HG03457 (cell line): ENCODE data around the gene FADD.
A peak's percentile ranks its signal among the peaks of the same experiment; 100 is the strongest.

Experiments
- ATAC-seq: cut with Tn5 transposase; IDR thresholded peaks from one replicate; pipeline ENCODE4 v1.9.1; 2021; ENCODE audit warnings: moderate number of reproducible peaks; ENCODE audit not compliant: unreplicated experiment

The FADD gene, protein sequence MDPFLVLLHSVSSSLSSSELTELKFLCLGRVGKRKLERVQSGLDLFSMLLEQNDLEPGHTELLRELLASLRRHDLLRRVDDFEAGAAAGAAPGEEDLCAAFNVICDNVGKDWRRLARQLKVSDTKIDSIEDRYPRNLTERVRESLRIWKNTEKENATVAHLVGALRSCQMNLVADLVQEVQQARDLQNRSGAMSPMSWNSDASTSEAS

GRCh38 chr11:70202920-70203750 is at the start of gene FADD:
FADD (plus strand) TSS chr11:70203296; CDS start chr11:70203460, 164 bp downstream.
- peak; percentile 42 for ATAC-seq

DNA sequence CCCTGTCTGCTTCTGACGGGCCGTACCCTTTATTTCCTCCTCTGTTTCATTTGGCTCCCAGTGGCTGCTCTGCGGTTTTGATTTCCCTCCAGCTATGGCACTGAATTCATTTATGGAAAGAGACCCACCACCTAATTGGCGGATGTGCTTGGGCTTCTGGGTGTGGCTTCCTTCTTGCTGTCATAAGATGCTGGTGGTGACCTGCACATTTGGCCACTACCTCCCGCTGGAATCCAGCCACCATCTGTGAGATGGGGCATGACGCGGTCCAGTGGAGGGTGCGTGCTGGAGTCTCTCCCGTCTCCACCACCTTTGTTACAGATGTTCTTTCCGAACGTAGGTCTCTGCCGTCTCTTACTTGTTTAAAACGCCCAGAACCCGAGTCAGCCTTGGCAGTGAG is 47.7 kb upstream of the FADD start:
- ATAC-seq = no peak

GRCh38 chr11:70156291-70157037 is 46.6 kb upstream of the FADD start:
- no peak for ATAC-seq

DNA sequence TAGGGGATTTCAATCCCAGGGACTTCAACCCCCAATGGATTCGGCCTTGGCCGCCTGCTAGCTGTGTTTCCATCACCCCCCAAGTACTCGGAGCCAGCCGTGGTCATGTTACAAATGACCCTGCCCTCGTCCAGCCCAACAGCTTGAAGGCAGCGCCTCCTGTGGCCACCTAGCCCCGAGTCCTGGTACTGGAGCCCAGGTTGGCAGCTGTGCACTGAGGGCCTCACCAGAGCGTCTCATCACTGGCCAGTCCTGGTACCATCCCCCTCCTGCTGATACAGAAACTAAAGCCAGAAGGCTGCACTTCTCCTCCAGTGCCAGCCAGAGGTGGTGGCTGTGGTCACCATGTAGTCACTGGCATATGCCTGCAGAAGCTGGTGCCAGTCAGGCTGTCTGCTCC is 44.9 kb upstream of the FADD start:
- no peak for ATAC-seq

DNA sequence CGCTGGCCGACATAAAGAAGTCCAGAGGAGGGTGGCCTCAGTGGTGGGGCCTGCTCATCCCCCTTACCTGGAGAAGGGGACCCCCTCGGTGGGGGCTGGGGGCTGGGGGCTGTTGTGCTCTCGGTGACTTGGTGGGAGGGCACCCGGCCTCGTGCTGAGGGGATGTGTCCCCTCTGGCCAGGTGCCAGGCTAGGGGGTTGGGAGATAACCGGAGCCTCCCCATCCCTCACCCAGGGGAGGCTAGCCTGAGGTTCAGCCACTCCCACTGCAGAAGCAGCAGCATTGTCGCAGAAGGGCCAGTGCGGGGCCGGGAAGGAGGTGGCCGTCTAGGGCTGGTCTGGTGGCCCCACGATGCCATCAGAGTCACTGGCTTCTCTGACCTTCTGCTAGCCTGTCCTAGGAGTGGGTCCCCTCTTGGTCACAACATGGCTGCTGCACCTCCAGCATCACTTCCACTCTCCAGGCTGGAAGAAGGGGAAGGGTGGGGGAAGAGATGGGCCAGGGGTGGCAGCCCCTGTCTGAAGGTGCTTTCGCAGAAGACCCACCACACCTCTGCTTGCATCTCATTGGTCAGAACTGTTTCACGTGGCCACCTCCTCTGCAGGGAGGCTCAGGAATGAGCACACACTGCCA is 44.2 kb upstream of the FADD start:
- no peak for ATAC-seq

- ATAC-seq = no peak
These were observed 43.2 kb upstream of the FADD start for GRCh38 chr11:70159627-70160570.

DNA sequence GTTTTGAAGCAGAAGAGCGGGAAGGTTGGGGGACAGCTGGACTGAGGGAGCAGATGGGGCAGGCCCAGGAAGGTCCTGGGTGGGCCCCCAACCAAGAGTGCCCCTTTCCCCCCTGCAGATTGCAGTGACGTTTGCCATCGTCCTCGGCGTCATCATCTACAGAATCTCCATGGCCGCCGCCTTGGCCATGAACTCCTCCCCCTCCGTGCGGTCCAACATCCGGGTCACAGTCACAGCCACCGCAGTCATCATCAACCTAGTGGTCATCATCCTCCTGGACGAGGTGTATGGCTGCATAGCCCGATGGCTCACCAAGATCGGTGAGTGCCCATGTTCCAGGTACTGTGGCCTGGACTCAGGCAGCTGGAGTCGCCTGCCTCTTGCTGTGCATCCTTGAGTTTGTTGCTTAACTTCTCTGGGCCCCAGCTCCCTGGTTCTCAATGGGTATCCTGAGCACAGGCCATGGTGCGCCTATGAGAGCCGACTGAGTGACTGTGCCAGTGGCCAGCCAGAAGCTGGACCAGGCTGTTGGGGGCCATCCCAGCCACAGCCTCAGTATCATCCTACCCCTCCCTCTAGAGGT is 42.0 kb upstream of the FADD start:
- ATAC-seq = no peak

GRCh38 chr11:70164705-70165104 is 38.4 kb upstream of the FADD start:
- no peak for ATAC-seq

- ATAC-seq = no peak
These were observed 36.0 kb upstream of the FADD start for GRCh38 chr11:70167120-70167519.

DNA sequence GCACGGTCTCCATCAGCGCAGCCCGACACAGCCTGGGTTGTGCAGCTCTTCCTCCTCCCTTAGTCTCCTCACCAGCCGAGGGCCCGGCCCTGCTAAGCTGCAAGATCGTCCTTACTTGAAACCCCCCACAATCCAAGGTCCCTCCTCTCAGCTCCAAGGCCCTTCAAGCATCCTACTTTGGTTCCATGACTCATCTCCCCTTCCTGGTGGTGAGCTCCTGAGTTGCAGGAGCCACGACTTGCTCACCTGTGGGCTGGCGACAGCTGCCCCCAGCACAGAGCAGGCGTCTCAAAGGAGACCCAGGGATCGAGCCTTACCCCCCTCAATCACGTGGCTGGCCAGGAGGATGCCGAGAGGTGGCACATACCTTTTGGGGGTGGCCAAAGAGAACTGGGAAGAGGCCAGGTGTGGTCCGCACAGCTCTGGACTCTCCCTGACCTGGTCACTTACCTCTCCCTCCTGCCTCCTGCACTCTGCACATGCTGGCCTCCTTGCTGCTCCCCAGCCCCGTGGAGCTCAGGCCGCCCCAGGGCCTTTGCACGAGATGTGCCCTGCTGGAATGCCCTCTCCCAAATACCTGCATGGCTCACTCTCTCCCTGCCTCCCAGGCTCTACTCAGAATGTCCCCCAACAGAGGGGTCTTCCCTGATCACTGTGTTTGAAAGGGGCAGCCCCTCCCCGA is 35.2 kb upstream of the FADD start:
- no peak for ATAC-seq

- ATAC-seq = no peak
These were observed 34.7 kb upstream of the FADD start for GRCh38 chr11:70168405-70168754.

DNA sequence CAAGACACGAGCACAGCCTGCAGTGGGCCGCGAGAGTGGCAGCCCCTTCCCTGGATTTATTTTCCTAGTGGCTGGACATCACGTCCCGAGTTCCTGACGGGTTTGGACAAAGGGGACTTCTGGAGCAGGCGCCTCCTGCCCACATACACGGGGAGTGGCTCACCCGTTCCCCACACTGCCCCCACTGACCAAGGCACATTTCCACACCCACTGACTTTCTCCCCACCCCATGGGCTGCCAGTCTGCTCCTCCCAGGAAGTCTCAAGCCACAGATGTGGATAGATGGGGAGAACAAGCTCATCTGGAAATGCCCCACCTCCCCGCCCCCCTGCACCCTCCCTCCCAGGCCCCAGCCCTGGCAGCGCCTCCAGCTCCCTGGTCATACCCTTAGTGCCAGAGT is 34.0 kb upstream of the FADD start:
- no peak for ATAC-seq

DNA sequence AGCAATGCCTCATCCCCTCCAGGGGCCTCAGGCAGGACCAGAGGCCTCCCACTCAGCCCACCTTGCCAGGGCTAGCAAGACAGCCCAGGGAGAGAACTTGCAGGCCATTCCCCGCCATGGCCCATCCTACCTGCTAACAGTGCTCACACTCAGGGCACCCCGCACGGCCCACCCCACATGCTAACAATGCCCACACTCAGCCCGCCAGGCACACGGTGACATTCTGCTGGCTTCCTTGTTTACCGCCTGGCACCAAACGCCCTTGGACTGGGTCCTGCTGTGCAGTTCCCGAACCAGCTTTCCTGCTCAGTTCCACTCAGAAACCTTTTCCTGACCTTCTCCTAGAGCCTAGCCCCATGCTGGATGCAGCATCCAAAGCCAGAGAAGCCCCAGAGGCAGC is 33.5 kb upstream of the FADD start:
- ATAC-seq = no peak

- ATAC-seq = no peak
These were observed 32.4 kb upstream of the FADD start for GRCh38 chr11:70170596-70171210.

- ATAC-seq = no peak
These were observed 30.1 kb upstream of the FADD start for GRCh38 chr11:70173018-70173417.

DNA sequence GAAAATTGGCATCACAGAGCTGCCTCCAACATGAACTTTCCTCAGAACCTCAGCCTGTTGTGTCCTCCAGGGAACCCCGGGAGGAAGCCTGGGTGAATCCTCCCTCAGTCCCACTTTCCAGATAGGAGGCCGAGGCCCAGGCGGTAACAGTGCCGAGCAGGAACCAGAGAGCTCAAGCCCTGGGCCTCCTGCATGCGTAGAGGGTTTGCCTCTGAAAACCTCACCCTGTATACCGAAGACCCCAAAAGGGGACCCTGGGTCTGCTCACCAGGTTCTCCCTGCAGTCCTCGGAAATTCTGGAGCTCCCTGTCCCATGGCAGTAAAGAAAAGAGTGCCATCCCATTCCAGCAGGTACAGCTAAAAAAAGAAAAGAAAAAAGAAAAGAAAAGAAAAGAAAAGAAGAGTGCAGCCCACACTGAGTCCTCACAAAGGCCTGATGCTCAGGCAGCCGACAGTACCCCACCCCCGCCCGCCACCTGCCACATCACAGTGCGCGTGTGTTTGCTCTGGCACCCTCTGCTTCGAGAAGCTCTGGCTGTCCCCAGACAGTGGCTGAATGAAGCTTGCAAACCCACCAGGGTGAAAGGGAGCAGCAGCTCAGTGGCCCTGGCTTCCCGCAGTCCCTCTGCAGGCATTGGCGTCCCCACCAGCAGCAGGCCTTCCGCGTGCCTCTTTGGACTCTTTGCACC is 28.4 kb upstream of the FADD start:
- no peak for ATAC-seq

DNA sequence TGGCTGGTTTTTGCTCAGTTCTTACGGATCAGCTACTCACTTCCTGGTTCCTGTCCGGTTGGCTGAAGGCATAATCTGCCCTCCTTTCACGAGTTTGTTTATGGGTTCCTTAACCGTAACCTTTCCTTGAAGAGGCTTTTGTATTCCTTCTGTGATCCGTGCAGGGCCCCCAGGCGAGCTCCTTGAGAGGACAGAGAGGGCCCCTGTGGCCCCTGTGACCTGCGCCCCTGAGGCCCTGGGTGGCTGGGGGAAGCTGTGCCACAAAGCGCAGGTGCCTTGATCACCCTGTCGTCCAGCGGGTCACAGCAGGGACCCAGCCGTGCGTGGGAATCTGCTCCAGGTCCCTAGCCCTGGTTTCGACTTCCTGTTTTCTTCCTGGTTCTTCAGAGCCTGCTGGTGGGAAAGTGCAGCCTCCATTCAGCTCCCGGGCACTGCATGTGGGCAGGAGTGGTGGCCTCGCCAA is 27.8 kb upstream of the FADD start:
- no peak for ATAC-seq

- ATAC-seq = no peak
These were observed 26.0 kb upstream of the FADD start for GRCh38 chr11:70176940-70177689.
